Panc1 (cell line): ENCODE measurements around the gene ZNRF4. TPM values are rescaled to one million over a fixed set of nuclear protein-coding genes. Genes with fewer than 3 reads are reported as not detected.

ENCODE experiments used
- ATAC-seq: fragments of 200-7000 bp; cut with Tn5 transposase; 2 replicates; pipeline ENCODE4 v1.9.1; 2020; ENCODE audit warnings: mild to moderate bottlenecking, moderate library complexity
- BruUV-seq: library from RNA; stranded (reverse); fragments of 400-500 nt; replicated peaks from 2 replicates; lab custom pipeline; 2021; lab: Mats Ljungman, UMichigan
- CTCF ChIA-PET: fragments of 300-600 bp; sonication (Branson Sonifier 250); formaldehyde crosslinking; loops from one replicate; lab custom pipeline; 2022; ENCODE audit warnings: antibody characterized with exemption; lab: Charles Lee
- POLR2A ChIA-PET: fragments of 300-600 bp; sonication (Branson Sonifier 250); formaldehyde crosslinking; loops from one replicate; lab custom pipeline; 2022; ENCODE audit warnings: antibody characterized with exemption; lab: Charles Lee
- DNase-seq: peaks from one replicate; pipeline ENCODE4 v3.0.0-alpha.2; 2010; ENCODE audit warnings: low read depth, low spot score
- H3K27ac ChIP-seq: 2 replicates; pipeline ENCODE4 v1.5.1; 2011; ENCODE audit warnings: mild to moderate bottlenecking, low read length, inconsistent platforms
- H3K27me3 ChIP-seq: fragments of 200-500 bp; sonication (Bioruptor generic); 2 replicates; pipeline ENCODE4 v1.6.0; 2014; ENCODE audit warnings: low read length, inconsistent platforms; ENCODE audit not compliant: control insufficient read depth, insufficient read depth
- H3K36me3 ChIP-seq: fragments of 200-500 bp; sonication (Bioruptor generic); 2 replicates; pipeline ENCODE4 v1.5.1; 2014; ENCODE audit warnings: inconsistent platforms, mild to moderate bottlenecking, low read length, moderate library complexity; ENCODE audit not compliant: control insufficient read depth, insufficient read depth
- H3K4me1 ChIP-seq: 2 replicates; pipeline ENCODE4 v1.5.1; 2011; ENCODE audit warnings: inconsistent platforms, mild to moderate bottlenecking, low read length, moderate library complexity; ENCODE audit not compliant: control insufficient read depth, insufficient read depth
- H3K4me3 ChIP-seq, 2 experiments: 2 replicates each; pipeline ENCODE4 v1.5.1; 2011 to 2012; ENCODE audit warnings: low read depth in 2 of 2, low read length in 2 of 2, mild to moderate bottlenecking in 2 of 2, inconsistent platforms in 1 of 2, moderate library complexity in 1 of 2
- H3K9me3 ChIP-seq: fragments of 200-500 bp; sonication (Bioruptor generic); 2 replicates; pipeline ENCODE4 v1.5.1; 2014; ENCODE audit warnings: low read depth, mild to moderate bottlenecking, inconsistent platforms, low read length, moderate library complexity; ENCODE audit not compliant: control insufficient read depth, insufficient read depth
- CTCF ChIP-seq: fragments of 450-650 bp; IDR thresholded peaks from 2 replicates; pipeline ENCODE4 v1.5.1; 2017; ENCODE audit warnings: mild to moderate bottlenecking
- POLR2AphosphoS5 ChIP-seq: IDR thresholded peaks from 2 replicates; pipeline ENCODE4 v1.6.1; 2012; ENCODE audit warnings: mild to moderate bottlenecking, low read depth, low read length, moderate library complexity
- REST ChIP-seq, 2 experiments: IDR thresholded peaks; 2 replicates each; pipeline ENCODE4 v1.6.1; 2011 to 2012; ENCODE audit warnings: low read depth in 2 of 2, control low read depth in 1 of 2, low read length in 1 of 2, mild to moderate bottlenecking in 1 of 2, moderate library complexity in 1 of 2; ENCODE audit not compliant: insufficient read depth in 1 of 2
- SIN3A ChIP-seq: IDR thresholded peaks from 2 replicates; pipeline ENCODE4 v1.6.1; 2012; ENCODE audit warnings: low read depth, mild to moderate bottlenecking, low read length, moderate library complexity, borderline replicate concordance; ENCODE audit not compliant: insufficient read depth
- TCF7L2 ChIP-seq: IDR thresholded peaks from 2 replicates; pipeline ENCODE4 v1.6.1; 2011; ENCODE audit warnings: mild to moderate bottlenecking, low read depth, low read length, inconsistent platforms
- in situ Hi-C: cut with HindIII; loops from 2 replicates; pipeline ENCODE4 v1.10.0; 2016; ENCODE audit warnings: low sequenced_read_pairs, low pct_unique_long_range_greater_than_20kb
- intact Hi-C: fragments of 100-400 bp; cut with micrococcal nuclease; formaldehyde crosslinking; loops from one replicate; pipeline ENCODE4 v1.10.0; 2022; ENCODE audit not compliant: unreplicated experiment
- total RNA-seq: library from RNA; stranded (reverse); gene quantifications from one replicate; pipeline ENCODE4 v1.2.1, GENCODE V29; 2021; ENCODE audit not compliant: unreplicated experiment

ZNRF4 gene
- total RNA-seq, 1 experiment from 2014 or later, result not detected

GRCh38 chr19:5495792-5496191, 40.6 kb downstream of the ZNRF4 start:
- ATAC-seq (no peak), DNase-seq (no peak)
- Histone ChIP-seq H3K4me3 (no peak overlapping the region), H3K9me3 (no peaks in the 10 kb centered on the region), H3K27me3 (no peaks in the 10 kb centered on the region), H3K36me3 (no peaks in the 10 kb centered on the region), H3K27ac (no peak overlapping the region), H3K4me1 (no peaks in the 10 kb centered on the region)
- TF ChIP-seq POLR2AphosphoS5 (no peak), SIN3A (no peak), CTCF (no peak), REST (IDR thresholded peaks at IDR 0.05; ENCODE audit: insufficient read depth in 1 of 2, low read depth in 2 of 2, low read length in 1 of 2) (no peak), TCF7L2 (no peak)
- ChIA-PET POLR2A (no interaction called here), CTCF (no interaction called here)
- intact Hi-C loops (no loop called here), in situ Hi-C loops (no loop called here)
- no TSS peak for BruUV-seq

- no peak overlapping the region for H3K4me3 ChIP-seq
- H3K4me1 ChIP-seq, result no peaks in the 10 kb centered on the region
- TF ChIP-seq SIN3A (no peak), CTCF (no peak), TCF7L2 (no peak), POLR2AphosphoS5 (no peak), REST (IDR thresholded peaks at IDR 0.05; ENCODE audit: insufficient read depth in 1 of 2, low read depth in 2 of 2, low read length in 1 of 2) (no peak)
- H3K9me3 ChIP-seq, result no peaks in the 10 kb centered on the region
- H3K27ac ChIP-seq, result no peak overlapping the region
- no TSS peak for BruUV-seq
- intact Hi-C loops, result no loop called here
- DNase-seq, result no peak
- CTCF ChIA-PET, result no interaction called here
- no peaks in the 10 kb centered on the region for H3K27me3 ChIP-seq
- POLR2A ChIA-PET, result no interaction called here
- no peak for ATAC-seq
- H3K36me3 ChIP-seq, result no peaks in the 10 kb centered on the region
- in situ Hi-C loops, result no loop called here
Measured at GRCh38 chr19:5497297-5497696, 42.1 kb downstream of the ZNRF4 start.
